UCSD-AML1 (cell line): Measurements from ENCODE around the gene ZDHHC24.
"Not testable (repeated sequence)": the region's sequence is repeated elsewhere in the genome, so short reads cannot be mapped to it uniquely, and the experiment has no call there.

Source experiments
- DNase-seq: peaks from one replicate; lab custom pipeline; 2025; ENCODE audit not compliant: unreplicated experiment; lab: John Stamatoyannopoulos, UW

The ZDHHC24 gene

GRCh38 chr11:66545701-66546367, at the start of gene ZDHHC24:
Gene ZDHHC24, minus strand, starts transcription at chr11:66546048. Its CDS starts 45 bp downstream, at chr11:66546003.
- peak; percentile 97 for DNase-seq

GRCh38 chr11:66595245-66595904, 49.5 kb upstream of the ZDHHC24 start:
- DNase-seq = no peak

GRCh38 chr11:66593650-66594049, 47.8 kb upstream of the ZDHHC24 start:
- DNase-seq = no peak

GRCh38 chr11:66593303-66593635, 47.4 kb upstream of the ZDHHC24 start:
- DNase-seq = no peak

- DNase-seq = peak; percentile 96
These were observed 46.8 kb upstream of the ZDHHC24 start, which contains the start of the genes CCDC87 and CCS for GRCh38 chr11:66592457-66593302. Gene CCDC87, minus strand, starts transcription at chr11:66593063. Its CDS starts 48 bp downstream, at chr11:66593015. Gene CCS, plus strand, starts transcription at chr11:66593185. Its CDS starts 77 bp downstream, at chr11:66593262.

GRCh38 chr11:66591175-66591574, 45.3 kb upstream of the ZDHHC24 start:
- DNase-seq = no peak

GRCh38 chr11:66589996-66590675, 44.3 kb upstream of the ZDHHC24 start:
- DNase-seq = no peak

GRCh38 chr11:66589315-66589714, 43.5 kb upstream of the ZDHHC24 start:
- DNase-seq = not testable (repeated sequence)

- DNase-seq = no peak
These were observed 40.3 kb upstream of the ZDHHC24 start for GRCh38 chr11:66586136-66586535.

GRCh38 chr11:66585447-66585846, 39.6 kb upstream of the ZDHHC24 start:
- not testable (repeated sequence) for DNase-seq

GRCh38 chr11:66582565-66583147, 36.8 kb upstream of the ZDHHC24 start:
- DNase-seq = not testable (repeated sequence)

- no peak for DNase-seq
These were observed 35.4 kb upstream of the ZDHHC24 start for GRCh38 chr11:66581261-66581660.

- no peak for DNase-seq
These were observed 35.0 kb upstream of the ZDHHC24 start for GRCh38 chr11:66580803-66581202.

- DNase-seq = peak; percentile 73
These were observed 33.3 kb upstream of the ZDHHC24 start for GRCh38 chr11:66579017-66579606.

- no peak for DNase-seq
These were observed 25.0 kb upstream of the ZDHHC24 start for GRCh38 chr11:66570850-66571180.

- no peak for DNase-seq
These were observed 24.4 kb upstream of the ZDHHC24 start for GRCh38 chr11:66570079-66570849.

GRCh38 chr11:66569076-66569475, 23.2 kb upstream of the ZDHHC24 start:
- no peak for DNase-seq

- no peak for DNase-seq
These were observed 22.5 kb upstream of the ZDHHC24 start, which contains the start of gene CTSF for GRCh38 chr11:66568124-66568916. Gene CTSF, minus strand, starts transcription at chr11:66568606. Its CDS starts 120 bp downstream, at chr11:66568486.

- DNase-seq = no peak
These were observed 21.9 kb upstream of the ZDHHC24 start for GRCh38 chr11:66567787-66568123.
